DND-41 (cell line): ENCODE measurements around the gene ARHGEF17.

Experiments used
- CTCF ChIP-seq: IDR thresholded peaks from 2 replicates; pipeline ENCODE4 v1.5.1; 2012; ENCODE audit warnings: borderline replicate concordance, low read length, moderate library complexity, mild to moderate bottlenecking; ENCODE audit not compliant: poor library complexity, severe bottlenecking; ENCODE audit errors: extremely low read depth
- EZH2 ChIP-seq: IDR thresholded peaks from 3 replicates; pipeline ENCODE4 v1.6.1; 2012; ENCODE audit warnings: borderline replicate concordance, low read depth, mild to moderate bottlenecking, moderate library complexity, low read length, inconsistent platforms; ENCODE audit not compliant: severe bottlenecking

- TF ChIP-seq CTCF, result no peak
- TF ChIP-seq EZH2, result no peak
Measured at GRCh38 chr11:73292525-73292894, 15.6 kb upstream of the ARHGEF17 start.
